ENCODE results near the gene STH.
"Not testable (repeated sequence)": the region's sequence is repeated elsewhere in the genome, so short reads cannot be mapped to it uniquely, and the experiment has no call there.

Gene STH

DNA sequence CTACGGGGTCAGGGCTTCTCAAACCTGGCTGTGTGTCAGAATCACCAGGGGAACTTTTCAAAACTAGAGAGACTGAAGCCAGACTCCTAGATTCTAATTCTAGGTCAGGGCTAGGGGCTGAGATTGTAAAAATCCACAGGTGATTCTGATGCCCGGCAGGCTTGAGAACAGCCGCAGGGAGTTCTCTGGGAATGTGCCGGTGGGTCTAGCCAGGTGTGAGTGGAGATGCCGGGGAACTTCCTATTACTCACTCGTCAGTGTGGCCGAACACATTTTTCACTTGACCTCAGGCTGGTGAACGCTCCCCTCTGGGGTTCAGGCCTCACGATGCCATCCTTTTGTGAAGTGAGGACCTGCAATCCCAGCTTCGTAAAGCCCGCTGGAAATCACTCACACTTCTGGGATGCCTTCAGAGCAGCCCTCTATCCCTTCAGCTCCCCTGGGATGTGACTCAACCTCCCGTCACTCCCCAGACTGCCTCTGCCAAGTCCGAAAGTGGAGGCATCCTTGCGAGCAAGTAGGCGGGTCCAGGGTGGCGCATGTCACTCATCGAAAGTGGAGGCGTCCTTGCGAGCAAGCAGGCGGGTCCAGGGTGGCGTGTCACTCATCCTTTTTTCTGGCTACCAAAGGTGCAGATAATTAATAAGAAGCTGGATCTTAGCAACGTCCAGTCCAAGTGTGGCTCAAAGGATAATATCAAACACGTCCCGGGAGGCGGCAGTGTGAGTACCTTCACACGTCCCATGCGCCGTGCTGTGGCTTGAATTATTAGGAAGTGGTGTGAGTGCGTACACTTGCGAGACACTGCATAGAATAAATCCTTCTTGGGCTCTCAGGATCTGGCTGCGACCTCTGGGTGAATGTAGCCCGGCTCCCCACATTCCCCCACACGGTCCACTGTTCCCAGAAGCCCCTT, 10.9 kb downstream of the STH start:
- DNase-seq, result no peak

DNA sequence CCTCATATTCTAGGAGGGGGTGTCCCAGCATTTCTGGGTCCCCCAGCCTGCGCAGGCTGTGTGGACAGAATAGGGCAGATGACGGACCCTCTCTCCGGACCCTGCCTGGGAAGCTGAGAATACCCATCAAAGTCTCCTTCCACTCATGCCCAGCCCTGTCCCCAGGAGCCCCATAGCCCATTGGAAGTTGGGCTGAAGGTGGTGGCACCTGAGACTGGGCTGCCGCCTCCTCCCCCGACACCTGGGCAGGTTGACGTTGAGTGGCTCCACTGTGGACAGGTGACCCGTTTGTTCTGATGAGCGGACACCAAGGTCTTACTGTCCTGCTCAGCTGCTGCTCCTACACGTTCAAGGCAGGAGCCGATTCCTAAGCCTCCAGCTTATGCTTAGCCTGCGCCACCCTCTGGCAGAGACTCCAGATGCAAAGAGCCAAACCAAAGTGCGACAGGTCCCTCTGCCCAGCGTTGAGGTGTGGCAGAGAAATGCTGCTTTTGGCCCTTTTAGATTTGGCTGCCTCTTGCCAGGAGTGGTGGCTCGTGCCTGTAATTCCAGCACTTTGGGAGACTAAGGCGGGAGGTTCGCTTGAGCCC, 11.6 kb downstream of the STH start:
- no peak for DNase-seq

DNA sequence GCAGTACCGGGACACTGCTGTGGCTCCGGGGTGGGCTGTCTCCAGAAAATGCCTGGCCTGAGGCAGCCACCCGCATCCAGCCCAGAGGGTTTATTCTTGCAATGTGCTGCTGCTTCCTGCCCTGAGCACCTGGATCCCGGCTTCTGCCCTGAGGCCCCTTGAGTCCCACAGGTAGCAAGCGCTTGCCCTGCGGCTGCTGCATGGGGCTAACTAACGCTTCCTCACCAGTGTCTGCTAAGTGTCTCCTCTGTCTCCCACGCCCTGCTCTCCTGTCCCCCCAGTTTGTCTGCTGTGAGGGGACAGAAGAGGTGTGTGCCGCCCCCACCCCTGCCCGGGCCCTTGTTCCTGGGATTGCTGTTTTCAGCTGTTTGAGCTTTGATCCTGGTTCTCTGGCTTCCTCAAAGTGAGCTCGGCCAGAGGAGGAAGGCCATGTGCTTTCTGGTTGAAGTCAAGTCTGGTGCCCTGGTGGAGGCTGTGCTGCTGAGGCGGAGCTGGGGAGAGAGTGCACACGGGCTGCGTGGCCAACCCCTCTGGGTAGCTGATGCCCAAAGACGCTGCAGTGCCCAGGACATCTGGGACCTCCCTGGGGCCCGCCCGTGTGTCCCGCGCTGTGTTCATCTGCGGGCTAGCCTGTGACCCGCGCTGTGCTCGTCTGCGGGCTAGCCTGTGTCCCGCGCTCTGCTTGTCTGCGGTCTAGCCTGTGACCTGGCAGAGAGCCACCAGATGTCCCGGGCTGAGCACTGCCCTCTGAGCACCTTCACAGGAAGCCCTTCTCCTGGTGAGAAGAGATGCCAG, 12.9 kb downstream of the STH start:
- no peak for DNase-seq

DNA sequence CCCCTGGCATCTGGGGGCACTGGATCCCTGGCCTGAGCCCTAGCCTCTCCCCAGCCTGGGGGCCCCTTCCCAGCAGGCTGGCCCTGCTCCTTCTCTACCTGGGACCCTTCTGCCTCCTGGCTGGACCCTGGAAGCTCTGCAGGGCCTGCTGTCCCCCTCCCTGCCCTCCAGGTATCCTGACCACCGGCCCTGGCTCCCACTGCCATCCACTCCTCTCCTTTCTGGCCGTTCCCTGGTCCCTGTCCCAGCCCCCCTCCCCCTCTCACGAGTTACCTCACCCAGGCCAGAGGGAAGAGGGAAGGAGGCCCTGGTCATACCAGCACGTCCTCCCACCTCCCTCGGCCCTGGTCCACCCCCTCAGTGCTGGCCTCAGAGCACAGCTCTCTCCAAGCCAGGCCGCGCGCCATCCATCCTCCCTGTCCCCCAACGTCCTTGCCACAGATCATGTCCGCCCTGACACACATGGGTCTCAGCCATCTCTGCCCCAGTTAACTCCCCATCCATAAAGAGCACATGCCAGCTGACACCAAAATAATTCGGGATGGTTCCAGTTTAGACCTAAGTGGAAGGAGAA, 13.5 kb downstream of the STH start:
- no peak for DNase-seq

DNA sequence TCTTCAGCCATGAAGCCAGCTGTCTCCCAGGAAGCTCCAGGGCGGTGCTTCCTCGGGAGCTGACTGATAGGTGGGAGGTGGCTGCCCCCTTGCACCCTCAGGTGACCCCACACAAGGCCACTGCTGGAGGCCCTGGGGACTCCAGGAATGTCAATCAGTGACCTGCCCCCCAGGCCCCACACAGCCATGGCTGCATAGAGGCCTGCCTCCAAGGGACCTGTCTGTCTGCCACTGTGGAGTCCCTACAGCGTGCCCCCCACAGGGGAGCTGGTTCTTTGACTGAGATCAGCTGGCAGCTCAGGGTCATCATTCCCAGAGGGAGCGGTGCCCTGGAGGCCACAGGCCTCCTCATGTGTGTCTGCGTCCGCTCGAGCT, 14.1 kb downstream of the STH start:
- DNase-seq, result no peak

DNA sequence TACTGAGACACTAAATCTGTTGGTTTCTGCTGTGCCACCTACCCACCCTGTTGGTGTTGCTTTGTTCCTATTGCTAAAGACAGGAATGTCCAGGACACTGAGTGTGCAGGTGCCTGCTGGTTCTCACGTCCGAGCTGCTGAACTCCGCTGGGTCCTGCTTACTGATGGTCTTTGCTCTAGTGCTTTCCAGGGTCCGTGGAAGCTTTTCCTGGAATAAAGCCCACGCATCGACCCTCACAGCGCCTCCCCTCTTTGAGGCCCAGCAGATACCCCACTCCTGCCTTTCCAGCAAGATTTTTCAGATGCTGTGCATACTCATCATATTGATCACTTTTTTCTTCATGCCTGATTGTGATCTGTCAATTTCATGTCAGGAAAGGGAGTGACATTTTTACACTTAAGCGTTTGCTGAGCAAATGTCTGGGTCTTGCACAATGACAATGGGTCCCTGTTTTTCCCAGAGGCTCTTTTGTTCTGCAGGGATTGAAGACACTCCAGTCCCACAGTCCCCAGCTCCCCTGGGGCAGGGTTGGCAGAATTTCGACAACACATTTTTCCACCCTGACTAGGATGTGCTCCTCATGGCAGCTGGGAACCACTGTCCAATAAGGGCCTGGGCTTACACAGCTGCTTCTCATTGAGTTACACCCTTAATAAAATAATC, 14.6 kb downstream of the STH start:
- DNase-seq, result no peak

DNA sequence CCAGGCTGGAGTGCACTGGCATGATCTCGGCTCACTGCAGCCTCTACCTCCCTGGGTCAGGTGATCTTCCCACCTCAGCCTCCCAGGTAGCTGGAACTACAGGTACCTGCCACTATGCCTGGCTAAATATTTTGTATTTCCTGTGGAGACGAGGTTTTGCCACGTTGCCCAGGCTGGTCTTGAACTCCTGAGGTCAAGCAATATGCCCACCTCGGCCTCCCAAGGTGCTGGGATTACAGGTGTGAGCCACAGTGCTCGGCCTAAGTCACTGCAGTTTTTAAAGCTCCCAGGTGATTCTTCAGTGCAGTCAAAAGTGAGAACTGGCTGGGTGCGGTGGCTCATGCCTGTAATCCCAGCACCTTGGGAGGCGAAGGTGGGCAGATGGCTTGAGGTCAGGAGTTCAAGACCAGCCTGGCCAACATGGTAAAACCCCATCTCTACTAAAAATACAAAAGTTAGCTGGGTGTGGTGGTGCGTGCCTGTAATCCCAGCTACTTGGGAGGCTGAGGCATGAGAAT, 20.4 kb downstream of the STH start:
- not testable (repeated sequence) for DNase-seq

DNA sequence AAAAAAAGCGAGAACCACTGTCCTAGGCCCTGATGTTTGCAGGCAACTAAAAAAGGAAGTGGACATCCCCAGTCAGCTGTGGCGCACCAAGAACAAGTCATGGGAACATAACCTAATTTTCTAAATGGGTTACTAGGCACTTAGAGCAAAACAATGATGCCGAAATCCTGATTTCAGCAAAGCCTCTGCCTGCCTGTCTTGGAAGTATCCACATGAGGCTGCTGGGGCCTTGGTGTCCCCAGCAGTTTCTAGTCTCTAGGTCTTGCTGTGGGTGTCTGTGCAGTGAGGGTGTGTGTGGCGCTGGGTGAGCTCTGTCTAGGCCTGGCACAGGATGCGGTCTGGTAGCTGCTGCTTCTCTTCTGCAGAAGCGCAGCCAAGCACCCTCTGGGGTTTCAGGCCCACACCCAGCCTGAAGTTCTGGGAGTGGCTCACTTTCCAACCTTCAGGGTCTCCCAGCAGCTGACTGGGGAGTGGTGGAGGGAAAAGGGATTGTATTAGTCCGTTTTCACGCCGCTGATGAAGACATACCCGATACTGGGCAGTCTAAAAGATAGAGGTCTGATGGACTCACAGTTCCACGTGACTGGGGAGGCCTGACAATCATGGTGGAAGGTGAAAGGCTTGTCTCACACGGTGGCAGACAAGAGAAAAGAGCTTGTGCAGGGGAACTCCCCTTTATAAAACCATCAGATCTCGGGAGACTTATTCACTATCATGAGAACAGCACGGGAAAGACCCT, 21.1 kb downstream of the STH start:
- DNase-seq, result no peak

DNA sequence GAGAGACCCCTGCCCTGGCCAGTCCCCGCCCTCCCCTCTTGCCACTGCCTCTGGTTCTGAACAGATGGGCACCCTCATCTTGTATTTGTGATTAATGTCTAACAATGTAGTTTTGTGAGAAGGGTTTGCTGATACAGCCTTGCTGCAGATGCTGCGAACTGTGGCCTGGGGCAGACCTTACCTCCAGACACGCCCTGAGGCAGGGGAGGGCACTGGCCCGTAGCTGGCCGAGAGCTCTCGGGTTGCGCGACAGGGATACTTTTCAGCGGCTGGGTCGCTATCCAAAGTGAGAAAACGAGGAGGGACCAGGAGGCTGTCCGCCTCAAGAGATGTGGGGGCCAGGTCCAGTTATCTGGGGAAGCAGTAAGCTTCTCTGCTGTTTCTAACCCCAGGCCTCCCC, 21.9 kb downstream of the STH start:
- no peak for DNase-seq

DNA sequence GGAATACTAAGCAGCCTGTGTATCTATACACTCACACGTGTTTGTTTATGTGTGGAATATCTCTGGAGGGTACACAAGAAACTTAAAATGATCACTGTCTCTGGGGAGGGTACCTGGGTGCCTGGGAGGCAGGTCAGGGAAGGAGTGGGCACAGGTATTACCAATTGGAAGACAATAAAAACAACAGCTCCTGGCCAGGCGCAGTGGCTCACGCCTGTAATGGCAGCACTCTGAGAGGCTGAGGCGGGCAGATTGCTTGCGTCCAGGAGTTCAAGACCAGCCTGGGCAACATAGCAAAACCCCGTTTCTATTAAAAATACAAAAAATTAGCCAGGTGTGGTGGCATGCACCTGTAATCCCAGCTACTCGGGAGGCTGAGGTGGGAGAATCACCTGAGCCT, 24.3 kb downstream of the STH start:
- not testable (repeated sequence) for DNase-seq

DNA sequence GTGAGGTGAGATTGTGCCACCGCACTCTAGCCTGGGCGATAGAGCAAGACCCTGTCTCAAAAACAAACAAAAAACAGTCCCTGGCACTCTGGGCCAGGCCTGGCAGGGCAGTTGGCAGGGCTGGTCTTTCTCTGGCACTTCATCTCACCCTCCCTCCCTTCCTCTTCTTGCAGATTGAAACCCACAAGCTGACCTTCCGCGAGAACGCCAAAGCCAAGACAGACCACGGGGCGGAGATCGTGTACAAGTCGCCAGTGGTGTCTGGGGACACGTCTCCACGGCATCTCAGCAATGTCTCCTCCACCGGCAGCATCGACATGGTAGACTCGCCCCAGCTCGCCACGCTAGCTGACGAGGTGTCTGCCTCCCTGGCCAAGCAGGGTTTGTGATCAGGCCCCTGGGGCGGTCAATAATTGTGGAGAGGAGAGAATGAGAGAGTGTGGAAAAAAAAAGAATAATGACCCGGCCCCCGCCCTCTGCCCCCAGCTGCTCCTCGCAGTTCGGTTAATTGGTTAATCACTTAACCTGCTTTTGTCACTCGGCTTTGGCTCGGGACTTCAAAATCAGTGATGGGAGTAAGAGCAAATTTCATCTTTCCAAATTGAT, 24.8 kb downstream of the STH start:
- DNase-seq, result no peak

DNA sequence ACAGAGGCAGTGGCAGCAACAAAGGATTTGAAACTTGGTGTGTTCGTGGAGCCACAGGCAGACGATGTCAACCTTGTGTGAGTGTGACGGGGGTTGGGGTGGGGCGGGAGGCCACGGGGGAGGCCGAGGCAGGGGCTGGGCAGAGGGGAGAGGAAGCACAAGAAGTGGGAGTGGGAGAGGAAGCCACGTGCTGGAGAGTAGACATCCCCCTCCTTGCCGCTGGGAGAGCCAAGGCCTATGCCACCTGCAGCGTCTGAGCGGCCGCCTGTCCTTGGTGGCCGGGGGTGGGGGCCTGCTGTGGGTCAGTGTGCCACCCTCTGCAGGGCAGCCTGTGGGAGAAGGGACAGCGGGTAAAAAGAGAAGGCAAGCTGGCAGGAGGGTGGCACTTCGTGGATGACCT, 25.5 kb downstream of the STH start:
- no peak for DNase-seq

DNA sequence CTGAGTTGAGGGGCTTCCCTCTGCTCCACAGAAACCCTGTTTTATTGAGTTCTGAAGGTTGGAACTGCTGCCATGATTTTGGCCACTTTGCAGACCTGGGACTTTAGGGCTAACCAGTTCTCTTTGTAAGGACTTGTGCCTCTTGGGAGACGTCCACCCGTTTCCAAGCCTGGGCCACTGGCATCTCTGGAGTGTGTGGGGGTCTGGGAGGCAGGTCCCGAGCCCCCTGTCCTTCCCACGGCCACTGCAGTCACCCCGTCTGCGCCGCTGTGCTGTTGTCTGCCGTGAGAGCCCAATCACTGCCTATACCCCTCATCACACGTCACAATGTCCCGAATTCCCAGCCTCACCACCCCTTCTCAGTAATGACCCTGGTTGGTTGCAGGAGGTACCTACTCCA, 26.0 kb downstream of the STH start:
- no peak for DNase-seq

DNA sequence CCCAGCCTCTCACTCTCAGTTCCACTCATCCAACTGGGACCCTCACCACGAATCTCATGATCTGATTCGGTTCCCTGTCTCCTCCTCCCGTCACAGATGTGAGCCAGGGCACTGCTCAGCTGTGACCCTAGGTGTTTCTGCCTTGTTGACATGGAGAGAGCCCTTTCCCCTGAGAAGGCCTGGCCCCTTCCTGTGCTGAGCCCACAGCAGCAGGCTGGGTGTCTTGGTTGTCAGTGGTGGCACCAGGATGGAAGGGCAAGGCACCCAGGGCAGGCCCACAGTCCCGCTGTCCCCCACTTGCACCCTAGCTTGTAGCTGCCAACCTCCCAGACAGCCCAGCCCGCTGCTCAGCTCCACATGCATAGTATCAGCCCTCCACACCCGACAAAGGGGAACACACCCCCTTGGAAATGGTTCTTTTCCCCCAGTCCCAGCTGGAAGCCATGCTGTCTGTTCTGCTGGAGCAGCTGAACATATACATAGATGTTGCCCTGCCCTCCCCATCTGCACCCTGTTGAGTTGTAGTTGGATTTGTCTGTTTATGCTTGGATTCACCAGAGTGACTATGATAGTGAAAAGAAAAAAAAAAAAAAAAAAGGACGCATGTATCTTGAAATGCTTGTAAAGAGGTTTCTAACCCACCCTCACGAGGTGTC, 26.6 kb downstream of the STH start:
- DNase-seq, result no peak

DNA sequence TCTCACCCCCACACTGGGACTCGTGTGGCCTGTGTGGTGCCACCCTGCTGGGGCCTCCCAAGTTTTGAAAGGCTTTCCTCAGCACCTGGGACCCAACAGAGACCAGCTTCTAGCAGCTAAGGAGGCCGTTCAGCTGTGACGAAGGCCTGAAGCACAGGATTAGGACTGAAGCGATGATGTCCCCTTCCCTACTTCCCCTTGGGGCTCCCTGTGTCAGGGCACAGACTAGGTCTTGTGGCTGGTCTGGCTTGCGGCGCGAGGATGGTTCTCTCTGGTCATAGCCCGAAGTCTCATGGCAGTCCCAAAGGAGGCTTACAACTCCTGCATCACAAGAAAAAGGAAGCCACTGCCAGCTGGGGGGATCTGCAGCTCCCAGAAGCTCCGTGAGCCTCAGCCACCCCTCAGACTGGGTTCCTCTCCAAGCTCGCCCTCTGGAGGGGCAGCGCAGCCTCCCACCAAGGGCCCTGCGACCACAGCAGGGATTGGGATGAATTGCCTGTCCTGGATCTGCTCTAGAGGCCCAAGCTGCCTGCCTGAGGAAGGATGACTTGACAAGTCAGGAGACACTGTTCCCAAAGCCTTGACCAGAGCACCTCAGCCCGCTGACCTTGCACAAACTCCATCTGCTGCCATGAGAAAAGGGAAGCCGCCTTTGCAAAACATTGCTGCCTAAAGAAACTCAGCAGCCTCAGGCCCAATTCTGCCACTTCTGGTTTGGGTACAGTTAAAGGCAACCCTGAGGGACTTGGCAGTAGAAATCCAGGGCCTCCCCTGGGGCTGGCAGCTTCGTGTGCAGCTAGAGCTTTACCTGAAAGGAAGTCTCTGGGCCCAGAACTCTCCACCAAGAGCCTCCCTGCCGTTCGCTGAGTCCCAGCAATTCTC, 27.4 kb downstream of the STH start:
- no peak for DNase-seq

DNA sequence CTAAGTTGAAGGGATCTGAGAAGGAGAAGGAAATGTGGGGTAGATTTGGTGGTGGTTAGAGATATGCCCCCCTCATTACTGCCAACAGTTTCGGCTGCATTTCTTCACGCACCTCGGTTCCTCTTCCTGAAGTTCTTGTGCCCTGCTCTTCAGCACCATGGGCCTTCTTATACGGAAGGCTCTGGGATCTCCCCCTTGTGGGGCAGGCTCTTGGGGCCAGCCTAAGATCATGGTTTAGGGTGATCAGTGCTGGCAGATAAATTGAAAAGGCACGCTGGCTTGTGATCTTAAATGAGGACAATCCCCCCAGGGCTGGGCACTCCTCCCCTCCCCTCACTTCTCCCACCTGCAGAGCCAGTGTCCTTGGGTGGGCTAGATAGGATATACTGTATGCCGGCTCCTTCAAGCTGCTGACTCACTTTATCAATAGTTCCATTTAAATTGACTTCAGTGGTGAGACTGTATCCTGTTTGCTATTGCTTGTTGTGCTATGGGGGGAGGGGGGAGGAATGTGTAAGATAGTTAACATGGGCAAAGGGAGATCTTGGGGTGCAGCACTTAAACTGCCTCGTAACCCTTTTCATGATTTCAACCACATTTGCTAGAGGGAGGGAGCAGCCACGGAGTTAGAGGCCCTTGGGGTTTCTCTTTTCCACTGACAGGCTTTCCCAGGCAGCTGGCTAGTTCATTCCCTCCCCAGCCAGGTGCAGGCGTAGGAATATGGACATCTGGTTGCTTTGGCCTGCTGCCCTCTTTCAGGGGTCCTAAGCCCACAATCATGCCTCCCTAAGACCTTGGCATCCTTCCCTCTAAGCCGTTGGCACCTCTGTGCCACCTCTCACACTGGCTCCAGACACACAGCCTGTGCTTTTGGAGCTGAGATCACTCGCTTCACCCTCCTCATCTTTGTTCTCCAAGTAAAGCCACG, 28.3 kb downstream of the STH start:
- no peak for DNase-seq

DNA sequence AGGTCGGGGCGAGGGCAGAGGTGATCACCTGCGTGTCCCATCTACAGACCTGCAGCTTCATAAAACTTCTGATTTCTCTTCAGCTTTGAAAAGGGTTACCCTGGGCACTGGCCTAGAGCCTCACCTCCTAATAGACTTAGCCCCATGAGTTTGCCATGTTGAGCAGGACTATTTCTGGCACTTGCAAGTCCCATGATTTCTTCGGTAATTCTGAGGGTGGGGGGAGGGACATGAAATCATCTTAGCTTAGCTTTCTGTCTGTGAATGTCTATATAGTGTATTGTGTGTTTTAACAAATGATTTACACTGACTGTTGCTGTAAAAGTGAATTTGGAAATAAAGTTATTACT, 28.9 kb downstream of the STH start:
- DNase-seq, result no peak

DNA sequence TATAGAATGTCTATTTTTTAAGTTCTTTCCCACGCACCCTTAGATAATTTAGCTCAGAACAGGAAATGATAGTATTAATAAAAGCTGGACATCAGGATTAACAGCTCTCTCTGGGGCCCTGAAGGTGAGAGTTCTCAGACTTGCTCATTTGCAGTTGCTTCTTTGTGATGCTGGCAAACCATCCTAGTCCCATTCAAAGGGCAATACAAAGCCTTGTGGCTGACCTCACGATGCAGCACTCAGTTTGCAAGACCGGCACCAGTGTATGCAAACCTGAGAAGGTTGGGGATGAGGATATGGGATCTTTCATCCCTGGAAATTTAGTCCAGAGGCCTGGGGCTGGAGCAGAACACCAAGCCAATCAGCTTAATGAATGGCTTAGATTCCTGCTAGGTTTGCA, 29.3 kb downstream of the STH start:
- no peak for DNase-seq

Measured in GDM1 (cell line).